Vein endothelial cell (primary cell): ENCODE measurements around the gene CD209. TPM values are rescaled to one million over a fixed set of nuclear protein-coding genes. Genes with fewer than 3 reads are reported as not detected.

ENCODE experiments used
- total RNA-seq: library from RNA; depleted of rRNA; stranded (reverse); fragments of >200 nt; gene quantifications from 2 replicates; pipeline ENCODE4 v1.2.3, GENCODE V29; 2012

Gene CD209
- not detected in 2 replicates for total RNA-seq

GRCh38 chr19:7746903-7747884 lies at the start of gene CD209:
CD209 (minus strand) TSS chr19:7747534; CDS start chr19:7747511, 23 bp downstream.

GRCh38 chr19:7762719-7763293 lies 15.5 kb upstream of the CD209 start, which contains the start of gene CLEC4M:
CLEC4M (plus strand) TSS chr19:7763243; CDS start chr19:7763267, 24 bp downstream.

GRCh38 chr19:7732045-7732444 lies 15.3 kb downstream of the CD209 start, which contains the start of gene CLEC4G:
CLEC4G (minus strand) TSS chr19:7732110; CDS start chr19:7732102, 8 bp downstream.

GRCh38 chr19:7701654-7702457 lies 45.5 kb downstream of the CD209 start, which contains the start of gene FCER2:
FCER2 (minus strand) TSS chr19:7702131; CDS start chr19:7699760, 2,371 bp downstream.

Other genes with a start within 250 kb of the CD209 start
- 26.2 and 44.4 TPM in 2 replicates for gene ZNF358, start 231.4 kb downstream of the CD209 start, total RNA-seq
- gene MCOLN1, start 224.9 kb downstream of the CD209 start, total RNA-seq: 9.1 and 9.3 TPM in 2 replicates
- gene PNPLA6, start 211.8 kb downstream of the CD209 start, total RNA-seq: 151 and 181 TPM in 2 replicates
- 0.33 TPM in 1 of 2 replicates, not detected in the other for gene CAMSAP3, start 151.7 kb downstream of the CD209 start, total RNA-seq
- 39.1 and 46.1 TPM in 2 replicates for gene XAB2, start 118.0 kb downstream of the CD209 start, total RNA-seq
- gene PET100, start 117.7 kb downstream of the CD209 start, total RNA-seq: 6.2 and 8.8 TPM in 2 replicates
- gene PCP2, start 113.8 kb downstream of the CD209 start, total RNA-seq: not detected in 2 replicates
- 29.4 and 29.8 TPM in 2 replicates for gene STXBP2, start 110.4 kb downstream of the CD209 start, total RNA-seq
- not detected in 2 replicates for gene RETN, start 78.5 kb downstream of the CD209 start, total RNA-seq
- gene MCEMP1, start 70.4 kb downstream of the CD209 start, total RNA-seq: not detected in 2 replicates
- 47.4 and 68.5 TPM in 2 replicates for gene TRAPPC5, start 66.7 kb downstream of the CD209 start, total RNA-seq
- not detected in 2 replicates for gene FCER2, start 45.4 kb downstream of the CD209 start, total RNA-seq
- not detected in 2 replicates for gene CLEC4G, start 15.4 kb downstream of the CD209 start, total RNA-seq
- not detected in 2 replicates for gene CLEC4M, start 15.7 kb upstream of the CD209 start, total RNA-seq
- gene EVI5L, start 82.7 kb upstream of the CD209 start, total RNA-seq: 13.7 and 21.6 TPM in 2 replicates
- not detected in 2 replicates for gene PRR36, start 126.9 kb upstream of the CD209 start, total RNA-seq
- gene LRRC8E, start 141.0 kb upstream of the CD209 start, total RNA-seq: 1.1 and 1.3 TPM in 2 replicates
- gene MAP2K7, start 156.3 kb upstream of the CD209 start, total RNA-seq: 12.5 and 13.7 TPM in 2 replicates
- gene TGFBR3L, start 167.3 kb upstream of the CD209 start, total RNA-seq: 0.29 and 2.0 TPM in 2 replicates
- gene SNAPC2, start 172.8 kb upstream of the CD209 start, total RNA-seq: 21.2 and 21.8 TPM in 2 replicates
- gene CTXN1, start 178.6 kb upstream of the CD209 start, total RNA-seq: 10.1 and 23.5 TPM in 2 replicates
- gene TIMM44, start 196.1 kb upstream of the CD209 start, total RNA-seq: 44.7 and 44.8 TPM in 2 replicates